SIG-M5 treated with dmso at 0.1 percent for 504 hours (cell line): ENCODE data around the gene P3H1.

ENCODE experiments used
- DNase-seq: peaks from one replicate; lab custom pipeline; 2025; ENCODE audit not compliant: unreplicated experiment; lab: John Stamatoyannopoulos, UW

P3H1 gene

DNA sequence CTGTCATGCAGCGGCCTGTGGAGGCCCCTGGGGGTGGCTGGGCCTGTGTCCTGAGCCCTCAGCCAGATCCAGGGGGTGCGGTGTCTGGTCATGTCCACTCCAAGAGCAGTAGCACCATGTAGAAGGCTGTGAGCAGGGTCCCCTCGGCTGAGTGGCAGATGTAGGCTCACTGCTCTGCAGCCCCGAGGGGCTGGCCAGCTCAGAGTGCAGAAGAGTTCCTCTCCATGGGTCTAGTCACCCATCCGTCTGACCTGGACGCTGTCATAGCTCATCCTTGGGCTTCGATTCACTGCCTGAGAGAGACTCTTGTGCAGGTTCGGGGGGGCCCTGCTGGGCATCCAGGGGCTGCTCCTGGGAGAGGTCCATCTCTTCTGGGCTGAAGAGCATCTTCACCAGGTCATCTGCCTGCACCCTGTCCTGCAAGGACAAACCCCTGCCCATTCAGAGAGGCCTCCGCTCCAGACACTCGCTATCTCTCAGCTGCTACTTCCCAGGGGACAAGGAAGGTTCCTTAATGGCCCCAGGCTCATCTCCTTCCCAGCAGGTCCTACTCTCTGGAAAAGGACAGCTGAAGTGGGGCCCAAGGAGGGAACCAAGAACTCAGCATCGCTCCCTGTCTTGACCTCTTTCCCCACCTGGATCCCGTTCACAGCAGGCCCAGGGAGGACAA is 20.3 kb downstream of the P3H1 start:
- no peak for DNase-seq

DNA sequence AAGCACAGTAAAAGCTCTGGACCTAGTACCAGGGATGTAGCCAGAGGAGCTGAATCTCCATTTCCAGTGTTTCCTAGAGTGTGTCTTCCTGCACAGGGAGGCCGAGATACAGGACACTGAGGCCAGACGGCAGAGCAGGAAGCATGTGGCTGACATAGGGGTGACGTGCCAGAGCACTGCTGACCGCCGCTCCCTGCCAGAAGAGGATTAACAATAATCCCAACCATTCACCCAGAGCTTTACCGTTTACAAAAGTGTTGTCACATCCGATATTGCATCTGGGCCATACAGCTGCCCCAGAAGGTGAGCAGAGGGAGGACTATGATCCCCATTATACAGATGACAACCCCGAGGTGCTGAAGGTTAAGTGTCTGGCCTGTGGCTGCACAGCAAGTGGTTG is 21.0 kb downstream of the P3H1 start:
- no peak for DNase-seq

DNA sequence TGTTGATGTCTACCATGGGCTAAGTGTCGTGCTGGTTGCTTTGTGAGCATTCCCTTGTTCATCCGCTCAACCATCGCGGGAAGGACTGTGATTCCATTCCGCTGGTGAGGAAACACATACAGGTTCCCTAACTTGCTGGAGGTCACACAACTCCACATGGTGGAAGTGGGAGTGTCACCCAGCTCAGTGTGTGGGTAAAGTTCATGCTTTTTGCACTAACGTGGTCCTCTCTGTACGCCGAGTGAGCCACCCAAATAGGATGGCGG is 22.7 kb downstream of the P3H1 start:
- no peak for DNase-seq

DNA sequence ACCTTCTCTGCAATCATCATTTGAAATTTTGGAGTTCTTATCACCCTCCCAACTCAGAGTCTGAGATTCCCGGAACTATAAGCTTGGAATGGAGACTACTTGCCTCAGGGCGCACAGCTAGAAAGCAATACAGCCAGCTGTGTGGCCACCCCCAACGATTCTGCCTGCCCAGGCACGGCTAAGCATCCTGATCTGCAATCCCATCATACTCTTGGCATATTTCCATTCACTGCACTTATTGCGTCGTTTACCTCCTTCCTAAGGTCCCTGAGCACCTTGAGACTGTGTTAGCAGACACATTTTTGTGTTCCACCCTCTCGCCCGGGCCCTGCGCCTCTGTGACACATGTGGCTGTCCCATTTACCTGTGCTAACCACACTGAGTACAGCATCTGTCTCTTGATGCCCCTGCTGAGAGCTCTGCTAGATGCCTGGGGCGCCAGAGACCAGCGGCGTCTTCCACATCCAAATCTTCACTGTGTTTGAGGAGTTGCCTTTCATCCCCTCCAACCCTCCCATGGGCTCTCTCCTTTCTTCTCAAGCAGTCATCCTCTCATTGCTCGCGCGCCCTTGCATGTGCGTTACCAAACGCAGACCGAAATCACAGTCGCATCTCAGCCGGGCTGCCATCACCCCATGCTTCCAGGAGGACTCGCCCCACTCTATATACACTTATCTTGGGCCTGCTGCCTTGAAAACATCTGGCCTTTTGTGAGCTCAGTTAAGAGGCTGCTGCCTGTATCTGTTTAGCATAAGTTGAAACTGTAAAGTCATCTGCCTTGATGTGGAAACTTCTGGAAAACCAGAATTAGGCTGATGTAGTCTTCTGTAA is 23.3 kb downstream of the P3H1 start:
- DNase-seq = no peak

DNA sequence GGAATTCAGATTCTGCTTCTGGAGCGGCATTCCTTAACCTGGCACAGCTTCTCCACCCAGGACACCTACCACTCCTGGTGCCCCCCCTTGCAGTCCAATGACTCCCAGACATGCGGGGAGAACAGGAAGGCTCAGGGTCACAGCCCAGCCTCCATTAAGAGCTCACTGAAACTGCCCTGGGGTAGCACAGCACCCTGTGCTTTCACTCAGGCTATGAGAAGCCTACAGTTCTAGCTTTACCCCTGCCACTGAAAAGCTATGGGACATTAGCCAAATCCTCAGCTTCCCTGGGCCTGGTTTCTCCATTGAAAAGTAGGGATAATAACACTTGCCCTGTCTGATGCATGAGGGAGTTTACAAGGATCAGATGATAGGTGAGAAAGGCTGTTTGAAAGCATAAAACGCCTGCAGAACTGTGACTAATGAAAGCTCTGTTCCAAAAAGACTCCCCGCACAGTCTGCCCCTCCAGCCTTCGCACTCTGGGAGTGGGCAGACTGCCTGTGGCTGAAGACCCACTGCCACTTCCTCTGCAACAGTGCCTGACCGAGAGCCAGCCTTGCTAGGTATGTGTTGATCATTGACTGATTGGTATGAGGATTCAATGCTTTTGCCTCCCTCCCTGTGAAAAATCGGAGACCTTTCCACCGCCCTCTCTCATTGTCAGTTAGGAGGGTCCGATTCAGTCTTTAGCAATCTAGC is 24.1 kb downstream of the P3H1 start:
- DNase-seq = no peak

DNA sequence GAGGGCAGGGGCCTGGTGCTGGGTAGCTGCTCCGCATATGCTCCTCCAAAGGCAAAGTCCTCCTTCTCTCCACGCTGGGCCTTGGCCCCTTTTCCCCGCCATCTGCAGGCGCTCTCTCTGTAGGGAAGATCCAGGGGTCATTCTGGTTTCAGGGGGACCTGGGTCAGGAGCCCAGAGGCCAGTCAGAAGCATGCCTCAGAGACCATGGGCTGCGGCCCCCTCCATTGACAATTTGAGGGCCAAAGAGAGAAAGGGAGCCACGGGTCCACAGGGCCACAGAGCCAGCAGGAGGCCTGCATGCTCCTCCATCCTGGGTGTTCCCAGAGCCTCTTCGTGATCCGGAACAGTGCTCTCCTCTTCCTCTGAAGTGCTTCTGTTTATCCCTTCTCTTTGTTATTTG is 24.7 kb downstream of the P3H1 start:
- no peak for DNase-seq

DNA sequence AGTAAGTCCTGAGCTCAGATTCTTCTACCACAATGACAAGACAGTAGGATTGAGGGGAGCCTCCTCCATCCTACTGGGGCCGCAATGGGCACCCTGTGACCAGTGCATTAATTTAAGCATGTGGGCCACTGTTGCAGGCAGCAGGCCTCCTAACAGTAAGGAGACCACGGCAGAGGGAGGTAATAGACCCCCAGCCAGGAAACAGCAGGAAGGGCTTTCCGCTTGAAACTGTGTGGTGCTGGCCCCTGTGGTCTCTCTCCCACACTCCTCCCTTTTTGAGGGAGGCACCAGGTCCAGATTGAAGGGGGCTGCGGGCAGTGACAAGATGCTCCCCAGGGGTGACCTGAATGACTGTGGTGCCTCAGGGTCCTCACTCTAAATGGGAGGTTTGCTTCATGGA is 25.1 kb downstream of the P3H1 start:
- no peak for DNase-seq

DNA sequence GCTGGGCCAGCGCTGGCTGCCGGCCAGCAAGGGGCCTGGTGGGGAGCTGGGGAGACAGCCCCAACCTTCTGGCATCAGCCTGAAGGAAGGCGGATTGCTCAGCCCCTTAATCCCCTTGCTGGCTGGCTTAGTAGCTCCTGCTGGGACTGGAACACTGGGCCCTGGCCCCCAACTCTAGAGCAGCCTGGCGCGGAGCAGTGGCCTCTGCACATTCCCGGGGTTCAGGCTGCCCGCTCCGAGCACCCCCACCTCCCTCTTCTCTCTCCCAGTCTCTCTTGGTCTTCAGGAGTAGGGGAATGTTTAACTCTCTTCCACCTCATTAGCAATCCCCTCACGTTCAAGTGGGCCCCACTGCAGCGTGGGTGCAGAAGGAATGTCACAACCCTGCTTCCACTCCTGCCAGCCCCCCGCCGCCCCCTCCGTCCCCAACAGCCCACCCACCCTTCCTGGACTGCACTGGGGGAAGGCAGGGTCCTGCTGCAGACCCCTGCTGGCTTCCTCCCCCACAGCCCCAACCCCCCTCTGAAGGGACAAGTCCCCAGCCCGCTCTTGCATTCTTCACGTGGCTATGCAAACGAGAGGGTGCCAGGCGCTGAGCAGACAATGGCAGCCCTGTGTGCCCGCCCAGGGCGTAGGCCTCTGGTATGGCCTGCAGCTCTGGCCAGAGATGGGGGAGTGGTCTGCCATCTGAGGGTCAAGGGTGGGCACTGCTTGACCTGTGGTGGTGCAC is 25.8 kb downstream of the P3H1 start:
- no peak for DNase-seq

DNA sequence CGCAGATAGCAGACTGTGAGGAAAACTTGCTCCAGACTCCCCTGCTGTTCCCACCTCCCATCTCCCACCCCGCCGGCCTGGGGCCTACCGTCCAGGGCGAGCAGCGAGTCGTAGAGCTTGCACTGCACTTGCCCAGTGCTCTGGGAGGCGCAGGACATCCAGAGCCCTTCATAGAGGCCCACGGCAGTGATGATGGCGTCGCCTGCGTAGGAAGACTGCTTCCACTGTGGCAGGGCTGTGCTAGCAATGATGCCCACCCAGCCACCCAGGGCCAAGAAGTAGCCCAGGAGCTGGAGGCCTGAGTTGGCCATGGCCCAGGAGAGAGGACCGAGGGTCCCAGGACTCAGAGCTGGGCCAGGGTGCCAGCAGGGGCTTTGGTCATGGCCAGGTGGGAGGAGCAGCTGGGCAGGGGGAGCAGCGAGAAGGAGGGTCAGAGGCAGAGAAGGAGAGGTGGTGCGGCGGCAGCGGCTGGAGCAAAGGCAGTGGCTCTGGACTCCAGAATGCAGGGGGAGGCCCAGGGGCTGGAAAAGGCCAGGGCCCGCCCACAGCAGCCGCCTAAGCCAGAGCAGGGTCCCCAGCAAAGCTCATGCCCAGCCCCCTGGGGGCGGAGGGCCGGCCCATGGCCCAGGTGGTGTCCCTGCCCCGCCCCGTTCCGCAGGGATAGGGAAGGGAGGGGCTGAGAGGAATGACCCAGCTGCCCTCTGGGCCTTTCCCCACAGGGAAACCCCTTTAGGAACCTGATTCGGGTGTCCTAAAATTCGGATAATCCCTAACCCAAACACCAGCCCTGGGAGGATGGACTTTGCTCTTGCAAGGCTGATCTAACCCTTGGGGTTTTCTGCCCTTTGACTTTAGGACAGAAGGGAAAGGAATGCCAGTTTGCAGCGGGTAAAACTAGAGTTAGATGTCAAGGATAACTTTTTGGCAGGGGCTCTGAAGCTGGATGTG is 26.8 kb downstream of the P3H1 start, which contains the start of gene CLDN19:
CLDN19 (minus strand) TSS at position 484 of the 948 bp plus-strand sequence; CDS start at position 311, 173 bp downstream.
- no peak for DNase-seq

DNA sequence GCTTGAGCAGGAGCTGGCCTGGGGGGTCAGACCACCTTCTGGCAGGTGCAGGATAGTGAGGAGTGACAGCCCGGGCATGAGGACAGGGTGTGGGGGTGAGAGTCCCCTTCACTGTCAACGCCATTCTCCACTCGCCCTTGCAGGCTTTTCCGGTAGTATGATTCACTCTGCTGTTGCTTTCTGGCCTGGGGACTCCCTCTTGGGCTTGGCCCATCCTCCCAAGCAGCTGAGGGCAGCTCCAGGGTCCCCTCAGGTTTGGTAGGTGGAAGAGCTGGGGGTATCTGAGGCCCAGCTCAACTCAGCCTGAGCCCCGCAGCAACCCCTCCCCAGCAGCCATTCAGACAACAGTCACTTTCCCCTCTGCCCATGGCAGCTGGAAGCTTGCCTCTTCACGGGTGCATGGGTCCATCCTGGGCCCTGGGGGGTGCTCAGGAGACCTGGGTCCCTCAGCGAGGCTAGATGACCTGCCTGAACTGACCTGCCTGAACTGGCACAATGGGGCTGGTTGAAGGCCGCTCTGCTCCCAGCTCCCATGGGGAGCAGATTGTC is 28.1 kb downstream of the P3H1 start:
- DNase-seq = no peak

DNA sequence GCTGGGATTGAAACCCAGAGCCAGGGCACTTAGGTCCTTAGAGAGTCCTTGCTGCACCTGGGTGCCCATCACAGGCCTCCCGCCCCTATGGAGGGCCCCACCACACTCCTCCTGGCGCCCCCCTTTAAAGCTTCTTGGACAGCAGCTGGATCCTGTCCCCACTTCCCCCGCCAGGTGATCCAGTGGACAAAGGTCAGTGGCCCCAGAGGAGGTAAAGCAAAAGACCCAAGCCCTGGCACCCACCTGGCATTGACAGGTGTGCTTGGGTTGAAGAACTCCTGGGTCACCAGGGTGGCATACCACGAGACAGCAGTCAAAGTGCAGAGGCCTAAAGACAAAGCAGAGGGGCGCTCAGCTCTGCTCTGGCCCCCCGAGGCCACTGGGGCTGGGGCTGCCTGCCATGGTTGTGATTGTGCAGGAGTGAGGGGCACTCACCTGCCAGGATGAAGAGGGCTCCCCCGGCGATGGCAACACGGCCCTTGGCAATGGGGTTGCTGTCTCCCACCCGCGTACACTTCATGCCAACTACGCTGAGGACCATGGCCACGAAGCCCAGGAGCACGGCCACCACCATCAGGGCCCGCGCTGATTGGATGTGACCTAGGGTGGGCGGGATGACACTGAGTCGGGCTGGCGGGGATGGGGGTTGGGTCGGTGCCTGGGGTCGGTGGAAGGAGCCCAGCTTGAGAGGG is 28.7 kb downstream of the P3H1 start:
- no peak for DNase-seq

DNA sequence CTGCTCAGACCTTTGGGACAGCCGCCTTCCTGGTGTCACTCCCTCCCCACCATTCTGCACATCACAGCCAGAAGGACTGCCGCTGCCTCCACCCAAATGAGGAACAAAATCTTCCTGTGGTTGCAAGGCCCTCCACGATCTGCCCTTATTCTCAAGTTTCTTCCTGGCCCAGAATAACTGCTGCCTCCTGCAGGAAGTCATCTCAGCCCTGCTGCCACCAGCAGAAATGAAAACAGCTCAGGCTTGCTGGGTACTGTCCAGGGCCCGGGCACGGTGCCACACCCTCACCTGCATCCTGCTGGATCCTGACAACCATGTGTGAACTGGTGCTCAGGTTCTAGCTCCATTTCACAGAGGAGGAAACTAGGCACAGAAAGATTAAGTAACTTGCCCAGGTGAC is 29.6 kb downstream of the P3H1 start:
- peak; percentile 86 for DNase-seq

DNA sequence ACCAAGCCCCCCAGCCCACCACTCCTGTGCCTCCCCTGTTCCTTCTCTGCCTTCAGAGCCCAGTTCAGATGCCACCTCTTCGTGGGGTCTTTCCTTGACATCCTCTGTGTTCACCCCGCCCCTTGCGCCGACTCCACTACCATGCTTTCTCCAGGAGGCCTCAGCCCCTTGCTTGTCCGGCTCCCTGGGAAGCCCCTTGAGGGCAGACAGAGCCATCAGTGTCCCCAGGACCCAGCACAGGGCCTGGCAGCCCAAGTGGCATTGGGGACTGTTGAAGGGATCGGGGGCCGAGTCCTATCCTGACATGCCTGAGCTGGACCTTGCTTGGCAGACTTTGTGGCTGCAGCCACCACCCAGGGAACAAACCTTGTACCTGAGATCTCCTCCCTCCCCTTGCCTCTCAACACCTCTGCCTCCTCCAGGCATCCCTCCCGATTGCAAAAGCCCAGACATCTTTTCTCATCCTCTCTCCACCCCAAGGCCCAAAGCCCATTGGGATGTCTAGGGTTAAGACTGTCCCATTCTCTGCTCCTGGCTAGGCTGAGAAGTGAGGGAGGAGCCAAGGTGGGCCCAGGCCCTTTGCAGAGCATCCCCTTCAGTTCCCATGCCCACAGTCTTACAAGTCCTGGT is 30.1 kb downstream of the P3H1 start:
- DNase-seq = no peak

DNA sequence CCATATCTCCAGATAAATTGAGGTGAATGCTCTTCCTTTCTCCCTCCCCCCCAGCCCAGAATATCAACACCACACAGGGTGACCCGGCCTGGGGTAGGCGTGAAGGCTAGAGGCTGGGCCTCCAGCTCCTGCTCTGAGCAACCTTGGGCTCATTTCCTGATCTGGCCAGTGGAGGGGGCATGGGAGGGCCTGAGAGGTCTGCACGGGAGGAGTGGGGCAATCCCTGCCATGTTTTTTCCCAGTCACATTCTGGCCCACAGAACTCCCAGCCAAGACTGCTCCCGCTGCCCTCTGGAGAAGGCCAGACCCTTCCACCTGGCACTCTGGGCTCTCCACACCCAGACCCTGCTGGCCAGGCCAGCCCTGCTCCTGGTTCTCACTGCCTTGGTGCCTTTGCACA is 30.7 kb downstream of the P3H1 start:
- DNase-seq = no peak

DNA sequence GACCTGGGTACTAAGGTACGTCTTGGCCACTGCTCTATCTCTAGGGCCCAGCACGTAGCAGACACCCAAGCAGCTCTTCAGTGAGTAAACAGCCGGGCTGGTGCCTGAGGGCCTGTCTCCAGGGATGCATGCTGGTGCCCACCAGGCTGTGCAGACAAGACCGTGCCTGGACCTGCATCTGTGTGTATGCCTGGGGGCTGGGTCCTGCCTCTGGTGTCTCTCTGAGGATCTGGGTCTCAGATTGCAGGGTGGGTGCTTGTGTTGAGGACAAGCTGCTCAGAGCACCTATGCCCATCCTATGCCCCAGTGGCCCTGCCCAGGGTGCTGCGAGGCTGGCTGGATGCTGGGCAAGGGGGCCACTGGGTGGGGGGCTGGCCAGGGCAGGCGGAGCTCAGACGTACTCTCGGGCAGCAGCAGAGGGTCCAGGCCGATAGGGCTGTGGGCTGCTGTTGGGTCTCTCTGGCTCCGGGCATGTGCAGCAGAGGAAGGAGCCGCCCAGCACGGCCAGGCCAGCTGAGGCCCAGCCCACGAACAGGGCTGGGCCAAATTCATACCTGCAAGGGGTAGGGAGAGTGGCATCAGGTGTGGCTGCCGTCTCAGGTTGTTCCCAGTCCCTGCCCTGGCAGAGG is 31.2 kb downstream of the P3H1 start:
- no peak for DNase-seq

DNA sequence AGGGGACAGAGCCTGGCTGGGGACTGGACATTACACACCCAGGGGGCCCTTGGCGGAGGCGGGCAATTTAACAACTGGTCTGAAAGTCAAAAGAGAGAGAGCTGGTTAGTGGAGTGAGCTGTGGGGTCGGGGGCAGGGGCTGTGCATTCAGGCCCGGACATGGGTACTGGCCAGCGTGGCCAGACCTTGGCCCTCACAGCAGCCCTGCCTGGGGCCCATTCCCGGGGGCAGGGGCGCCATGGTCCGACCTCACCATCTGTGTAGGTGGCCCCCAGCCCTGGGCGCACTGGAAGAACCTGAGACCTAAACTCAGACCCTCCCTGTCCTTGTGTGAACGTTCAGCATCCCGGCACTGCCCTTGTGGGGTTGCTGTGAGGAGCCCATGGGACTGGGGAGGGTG is 31.8 kb downstream of the P3H1 start:
- no peak for DNase-seq

DNA sequence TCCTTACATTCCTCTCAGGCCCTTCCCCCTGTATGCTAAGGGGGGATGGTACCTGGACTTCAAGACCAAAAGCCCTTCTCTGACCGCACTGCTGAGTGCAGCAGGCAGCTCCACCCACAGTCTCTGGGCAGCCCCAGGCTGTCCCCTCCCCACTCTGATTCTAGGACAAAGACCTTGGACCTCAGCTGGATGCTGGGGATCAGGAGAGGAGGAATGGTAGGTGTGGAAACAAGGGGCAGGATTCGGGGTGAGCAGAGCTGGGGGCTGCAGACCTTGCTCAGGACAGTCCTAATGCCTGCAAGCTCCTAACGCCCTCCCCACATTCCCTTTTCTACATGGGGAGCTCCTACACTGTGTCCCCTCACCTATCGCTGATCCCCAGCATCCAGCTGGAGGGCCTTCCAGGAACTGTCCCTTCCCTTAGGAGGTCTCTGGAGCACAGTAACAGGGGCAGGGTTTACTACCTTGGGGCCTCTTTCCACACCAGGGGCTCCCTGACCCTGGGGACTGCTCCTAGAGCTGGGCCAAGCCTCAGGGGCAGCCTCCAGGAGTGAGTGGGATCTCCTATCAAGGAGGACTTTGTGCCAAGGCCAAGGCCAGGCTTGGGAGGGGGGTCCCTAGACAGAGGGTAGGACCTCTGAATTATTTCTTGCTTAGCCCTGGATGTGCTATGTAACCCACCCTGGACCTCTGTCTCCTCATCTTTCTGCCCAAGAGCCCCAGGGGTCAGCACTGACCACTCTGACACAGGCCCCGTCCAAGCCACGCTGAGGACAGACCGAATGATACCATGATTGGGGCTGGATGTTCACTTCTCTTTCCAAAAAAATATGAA is 32.4 kb downstream of the P3H1 start:
- DNase-seq = no peak
